ES-I3 (cell line): ENCODE results near the gene MMS19.

ENCODE experiments used
- H3K36me3 ChIP-seq: 2 replicates; pipeline ENCODE4 v1.6.1; 2013; ENCODE audit warnings: mild to moderate bottlenecking, low read length, control low read depth, moderate library complexity; ENCODE audit not compliant: insufficient read depth
- H3K4me1 ChIP-seq: 2 replicates; pipeline ENCODE4 v1.6.1; 2013; ENCODE audit warnings: mild to moderate bottlenecking, control low read depth, low read length; ENCODE audit not compliant: insufficient read depth
- H3K9ac ChIP-seq: 2 replicates; pipeline ENCODE4 v1.6.1; 2013; ENCODE audit warnings: low read depth, mild to moderate bottlenecking, low read length, moderate library complexity
- H3K9me3 ChIP-seq: 2 replicates; pipeline ENCODE4 v1.6.1; 2013; ENCODE audit warnings: mild to moderate bottlenecking, low read length, moderate library complexity; ENCODE audit not compliant: control insufficient read depth, insufficient read depth

The MMS19 gene

DNA sequence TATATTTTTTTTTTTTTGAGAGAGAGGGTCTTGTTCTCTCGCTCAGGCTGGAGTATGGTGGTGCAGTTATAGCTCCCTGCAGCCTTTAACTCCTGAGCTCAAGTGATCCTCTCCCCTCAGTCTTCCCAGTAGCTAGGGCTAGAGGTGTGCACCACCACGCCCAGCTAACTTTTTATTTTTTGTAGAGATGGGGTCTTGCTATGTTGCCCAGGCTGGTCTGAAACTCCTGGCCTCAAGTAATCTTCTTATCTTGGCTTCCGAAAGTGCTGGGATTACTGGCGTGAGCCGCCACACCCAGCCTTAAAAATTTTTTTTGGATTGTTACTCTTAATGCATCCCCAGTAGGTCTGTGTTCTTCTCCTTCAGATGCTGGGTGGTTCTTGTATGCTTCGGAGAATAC lies 4.7 kb upstream of the MMS19 start:
- no peak overlapping the region for H3K9ac ChIP-seq
- no peaks in the 10 kb centered on the region for H3K9me3 ChIP-seq
- peaks cover 3% of the 10 kb centered on the region for H3K4me1 ChIP-seq
- no peaks in the 10 kb centered on the region for H3K36me3 ChIP-seq

DNA sequence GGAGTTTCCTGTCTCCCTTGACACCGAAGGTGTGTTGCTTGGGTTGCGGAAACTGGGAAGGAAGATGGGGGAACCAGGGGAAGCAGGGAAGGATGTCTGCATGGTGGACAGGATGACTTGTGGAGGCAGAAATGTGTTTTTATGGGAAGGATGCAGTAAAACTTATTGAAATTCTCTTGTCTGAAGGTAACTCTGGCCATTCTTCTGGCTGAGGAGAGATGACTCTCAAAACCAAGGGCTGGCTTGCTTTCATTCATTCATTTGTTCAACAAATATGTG lies 2.0 kb upstream of the MMS19 start:
- Histone ChIP-seq H3K4me1 (0 out of 2 replicates have a peak, but pooled peaks cover 7% of the 10 kb centered on the region), H3K9ac (peak overlapping the region; percentile 98; the same call in 1 of the 2 replicates), H3K9me3 (no peaks in the 10 kb centered on the region), H3K36me3 (no peaks in the 10 kb centered on the region)

DNA sequence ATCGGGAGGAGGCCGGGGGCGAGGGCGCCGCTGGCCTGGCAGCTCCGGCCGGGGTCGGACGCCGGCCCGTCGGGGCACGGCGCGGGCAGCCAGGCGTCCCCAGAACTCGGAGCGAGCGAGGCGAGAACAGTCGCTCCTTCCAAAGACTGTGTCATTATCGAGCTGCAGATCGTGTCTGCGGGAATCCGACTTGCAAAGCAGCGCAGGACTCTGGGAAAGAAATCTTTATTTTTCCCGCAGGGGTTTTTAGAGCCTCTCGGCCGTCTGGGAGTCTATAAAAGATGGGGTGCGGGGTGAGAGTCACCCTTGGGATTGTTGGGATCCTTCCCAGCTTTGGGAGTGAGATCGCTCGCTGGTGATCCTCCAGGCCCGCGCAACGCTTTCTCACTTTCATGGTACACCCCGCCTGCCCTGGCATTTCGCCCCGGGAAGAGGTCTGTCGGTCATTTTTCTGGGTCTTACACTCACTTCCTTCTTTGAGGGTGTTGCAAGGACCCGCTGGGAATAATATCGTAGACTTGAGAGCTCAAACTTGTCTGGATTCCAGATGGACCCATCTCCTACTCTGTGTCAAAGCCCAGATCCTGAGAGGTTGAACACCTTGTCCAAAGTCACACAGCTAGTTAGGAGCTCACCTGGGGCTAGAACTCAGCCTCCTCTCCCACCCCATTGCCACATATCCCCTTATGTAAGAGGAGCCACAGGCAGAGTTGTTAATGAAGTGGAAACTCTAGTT lies 1.5 kb upstream of the MMS19 start:
- peaks cover 12% of the 10 kb centered on the region; the same call in 1 of the 2 replicates for H3K4me1 ChIP-seq
- H3K36me3 ChIP-seq, result no peaks in the 10 kb centered on the region
- peak overlapping the region; percentile 98 for H3K9ac ChIP-seq
- no peaks in the 10 kb centered on the region for H3K9me3 ChIP-seq

DNA sequence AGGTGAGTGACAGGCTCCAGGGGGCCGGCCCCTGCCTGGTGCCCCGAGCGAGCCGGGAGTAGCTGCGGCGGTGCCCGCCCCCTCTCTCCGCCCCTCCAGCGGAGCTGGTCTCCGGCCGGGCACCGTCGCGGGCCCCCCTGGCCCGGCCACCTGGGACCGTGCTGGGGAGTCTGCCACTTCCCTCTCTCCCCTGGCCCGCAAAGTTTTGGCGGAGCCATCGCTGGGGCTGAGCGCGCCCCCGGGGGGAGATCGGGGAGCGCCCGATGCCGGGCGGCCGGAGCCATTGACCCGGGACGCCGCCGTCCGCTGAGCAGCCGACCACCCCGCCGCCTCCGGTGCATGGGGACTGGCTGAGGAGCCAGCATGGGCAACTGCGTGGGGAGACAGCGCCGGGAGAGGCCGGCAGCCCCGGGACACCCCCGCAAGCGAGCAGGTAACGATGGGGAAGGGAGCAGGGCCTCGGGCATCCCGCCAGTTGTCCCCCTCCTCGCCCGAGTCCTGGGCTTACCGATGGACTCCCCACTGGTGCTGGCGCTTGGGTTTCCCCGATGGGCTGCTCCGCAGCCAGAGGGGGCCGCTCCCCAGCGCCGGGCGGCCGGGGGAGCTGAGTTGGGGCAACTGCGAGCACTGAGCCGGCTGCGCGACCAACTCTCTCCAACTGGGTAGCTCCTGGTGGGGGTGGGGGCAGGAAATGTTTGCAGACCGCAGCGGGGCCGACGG lies 779 bp upstream of the MMS19 start, which contains the start of gene UBTD1:
UBTD1 (plus strand) TSS at position 84 of the 720 bp plus-strand sequence; CDS start at position 364, 280 bp downstream.
- Histone ChIP-seq H3K4me1 (peaks cover 19% of the 10 kb centered on the region; the same call in 1 of the 2 replicates), H3K9me3 (no peaks in the 10 kb centered on the region), H3K36me3 (no peaks in the 10 kb centered on the region; the same call in 1 of the 2 replicates), H3K9ac (peak within 1 kb of the TSS; percentile 98)

DNA sequence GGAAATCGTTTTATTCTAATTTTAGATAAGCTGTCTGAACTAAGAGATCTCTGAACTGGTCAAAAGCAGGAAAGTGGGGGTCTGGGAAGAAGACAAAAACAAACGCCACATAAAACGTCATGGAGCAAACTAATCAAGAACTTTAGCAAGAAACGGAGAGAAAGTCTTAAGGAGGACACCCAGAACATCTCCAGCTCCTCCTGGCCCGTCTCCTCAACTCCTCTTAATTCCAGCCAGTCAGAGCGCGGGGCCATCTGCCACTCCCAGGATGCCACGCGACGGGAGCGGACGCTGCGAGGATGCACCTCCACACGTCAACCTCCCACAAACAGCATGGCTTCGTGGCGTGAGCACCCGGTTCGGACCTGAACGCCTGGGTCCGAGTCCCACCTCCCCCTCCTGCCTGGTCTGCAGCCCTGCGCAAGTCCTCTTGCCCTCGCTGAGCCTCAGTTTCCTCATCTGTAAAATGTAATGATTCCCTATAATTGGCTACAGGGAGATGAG lies 598 bp downstream of the MMS19 start:
- Histone ChIP-seq H3K9me3 (no peaks in the 10 kb centered on the region), H3K4me1 (peaks cover 19% of the 10 kb centered on the region; the same call in 1 of the 2 replicates), H3K36me3 (no peaks in the 10 kb centered on the region; the same call in 1 of the 2 replicates), H3K9ac (peak overlapping the region; percentile 98)

DNA sequence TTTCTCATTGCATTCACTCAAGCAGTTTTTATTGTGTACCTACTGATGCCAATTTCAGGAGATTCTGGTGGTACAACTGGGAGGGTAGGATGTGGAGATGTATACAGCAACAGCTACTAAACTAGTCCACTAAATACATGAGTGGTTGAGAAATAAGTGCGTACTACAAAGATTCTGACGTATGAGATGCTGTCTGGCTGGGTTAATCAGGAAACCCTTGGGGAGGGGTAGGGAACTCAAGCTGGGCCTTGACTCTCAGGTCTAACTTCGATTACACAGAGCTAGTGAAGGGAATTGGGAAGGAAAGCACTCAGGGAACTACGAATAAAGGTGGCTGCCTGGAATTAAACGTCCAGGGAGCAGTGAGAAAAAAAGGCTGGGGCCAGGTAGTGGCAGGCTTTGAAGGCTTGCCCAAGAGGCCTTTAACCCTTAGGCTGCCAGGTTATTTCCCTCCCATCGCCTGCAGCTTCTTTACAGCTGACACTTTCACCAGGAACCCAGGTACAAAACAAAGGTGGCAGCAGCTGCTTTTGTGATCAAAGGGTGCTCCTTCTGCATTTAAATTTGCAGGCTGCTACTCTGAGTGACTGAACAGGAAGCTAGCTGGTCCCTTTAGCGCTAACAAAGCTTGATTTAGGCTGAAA lies 3.2 kb downstream of the MMS19 start:
- H3K9me3 ChIP-seq, result no peaks in the 10 kb centered on the region

DNA sequence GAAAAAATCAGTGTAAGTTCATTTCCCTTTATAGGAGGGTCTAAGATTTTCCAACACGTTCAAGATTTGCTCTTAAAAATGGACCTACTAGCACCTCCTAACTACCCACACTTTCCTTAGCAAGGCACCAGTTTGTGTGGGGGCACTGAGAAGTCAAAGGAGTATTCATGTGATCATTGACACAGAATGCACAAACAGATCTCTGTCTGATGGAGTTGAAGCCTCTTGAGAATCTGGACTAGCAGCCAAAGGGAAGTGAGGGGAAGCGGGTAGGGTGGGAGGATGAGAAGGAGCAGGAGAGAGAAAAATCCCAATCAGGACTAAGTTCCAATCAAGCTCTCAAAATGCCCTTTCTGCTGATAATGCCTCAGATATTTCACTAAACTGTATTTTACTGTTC lies 4.1 kb downstream of the MMS19 start:
- Histone ChIP-seq H3K9ac (no peak overlapping the region), H3K4me1 (peaks cover 28% of the 10 kb centered on the region; the same call in 1 of the 2 replicates), H3K9me3 (no peaks in the 10 kb centered on the region), H3K36me3 (no peaks in the 10 kb centered on the region; the same call in 1 of the 2 replicates)

More for the DNA sequence above, 3.2 kb downstream of the MMS19 start:
- peak overlapping the region; percentile 13; the same call in 1 of the 2 replicates for H3K9ac ChIP-seq
- H3K36me3 ChIP-seq, result no peaks in the 10 kb centered on the region; the same call in 1 of the 2 replicates
- H3K4me1 ChIP-seq, result peaks cover 28% of the 10 kb centered on the region; the same call in 1 of the 2 replicates

DNA sequence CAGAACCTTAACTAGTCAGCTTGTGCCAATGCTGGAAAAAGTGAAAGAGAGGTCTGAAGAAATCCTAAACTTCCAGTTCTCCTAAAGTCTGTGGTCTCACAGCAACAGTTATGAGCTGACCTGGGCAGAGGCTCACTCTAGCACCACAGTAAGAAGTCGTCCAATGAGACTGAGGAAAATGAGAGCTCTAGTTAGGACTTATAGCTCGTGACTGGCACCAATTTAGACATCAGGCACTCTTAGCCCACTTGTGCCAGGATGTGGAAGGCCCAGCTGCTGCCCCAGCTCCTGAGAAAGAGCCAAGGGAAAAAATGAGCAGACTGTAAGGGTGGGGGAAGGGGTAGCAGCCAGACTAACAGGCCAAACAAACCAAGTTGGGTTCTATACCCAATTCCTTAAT lies 7.6 kb downstream of the MMS19 start:
- H3K9me3 ChIP-seq, result no peaks in the 10 kb centered on the region
- H3K36me3 ChIP-seq, result no peaks in the 10 kb centered on the region; the same call in 1 of the 2 replicates
- H3K4me1 ChIP-seq, result peaks cover 23% of the 10 kb centered on the region; the same call in 1 of the 2 replicates
- no peak overlapping the region for H3K9ac ChIP-seq

DNA sequence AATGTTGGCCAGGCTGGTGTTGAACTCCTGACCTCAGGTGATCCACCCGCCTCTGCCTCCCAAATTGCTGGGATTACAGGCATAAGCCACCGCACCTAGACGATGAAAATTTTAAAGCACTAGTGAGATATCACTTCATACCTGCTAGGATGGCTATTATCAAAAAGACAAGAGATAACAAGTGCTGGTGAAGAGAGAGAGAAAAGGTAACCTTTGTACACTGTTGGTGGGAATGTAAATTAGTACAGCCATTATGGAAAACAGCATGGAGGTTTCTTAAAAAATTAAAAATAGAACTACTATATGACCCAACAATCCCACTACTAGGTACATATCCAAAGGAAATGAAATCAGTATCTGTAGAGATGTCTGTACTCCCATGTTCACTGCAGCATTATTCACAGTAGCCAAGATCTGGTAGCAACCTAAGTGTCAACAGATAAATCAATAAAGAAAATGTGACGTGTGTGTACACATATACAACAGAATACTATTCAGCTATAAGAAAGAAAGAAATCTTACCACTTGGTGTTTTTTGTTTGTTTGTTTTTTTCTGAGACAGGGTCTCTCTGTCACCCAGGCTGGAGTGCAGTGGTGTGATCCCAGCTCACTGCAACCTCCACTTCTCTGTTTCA lies 12.5 kb downstream of the MMS19 start:
- H3K36me3 ChIP-seq, result peaks cover 4% of the 10 kb centered on the region; the same call in 1 of the 2 replicates
- H3K9ac ChIP-seq, result no peak overlapping the region
- H3K9me3 ChIP-seq, result no peaks in the 10 kb centered on the region
- peaks cover 8% of the 10 kb centered on the region for H3K4me1 ChIP-seq

DNA sequence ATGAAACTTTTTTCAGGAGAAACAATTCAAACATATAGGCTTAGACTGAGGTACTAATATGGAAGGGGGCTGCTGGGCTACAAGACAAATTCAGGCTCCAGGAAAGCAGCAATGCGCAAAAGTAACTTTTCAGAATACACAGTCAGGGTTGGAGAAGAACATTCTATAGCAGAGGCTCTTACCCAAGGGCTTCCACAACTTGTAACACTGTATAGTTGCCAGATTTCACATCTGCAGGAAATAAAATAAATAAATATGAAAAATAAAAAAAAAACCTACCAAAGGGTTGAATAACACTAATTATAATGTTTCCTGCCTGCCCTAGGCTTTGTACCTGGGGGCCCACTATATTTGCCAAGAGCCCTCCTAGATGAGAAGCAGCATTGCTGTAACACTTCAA lies 14.3 kb downstream of the MMS19 start:
- Histone ChIP-seq H3K36me3 (peaks cover 9% of the 10 kb centered on the region; the same call in 1 of the 2 replicates), H3K9ac (no peak overlapping the region), H3K4me1 (peaks cover 19% of the 10 kb centered on the region), H3K9me3 (no peaks in the 10 kb centered on the region)

DNA sequence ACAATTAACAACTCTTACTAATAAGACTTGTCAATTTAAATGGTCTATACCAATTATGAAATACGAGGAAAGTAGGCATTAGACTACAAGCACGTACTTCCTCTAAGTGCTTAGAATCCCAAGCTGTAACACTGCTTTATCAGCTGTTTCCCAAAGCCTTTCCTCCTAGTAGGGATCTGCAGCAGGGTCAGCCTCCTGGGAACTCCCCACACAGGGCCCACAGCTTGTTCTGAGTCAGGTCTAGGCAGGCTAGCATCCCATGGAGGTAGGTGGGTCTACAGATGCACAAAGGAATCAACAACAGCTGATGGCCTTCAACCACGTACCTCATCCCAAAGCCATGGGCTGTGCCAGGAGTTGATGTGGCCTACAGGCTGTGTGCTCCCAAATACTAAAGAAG lies 14.7 kb downstream of the MMS19 start:
- no peak overlapping the region for H3K9ac ChIP-seq
- peaks cover 9% of the 10 kb centered on the region; the same call in 1 of the 2 replicates for H3K36me3 ChIP-seq
- H3K9me3 ChIP-seq, result no peaks in the 10 kb centered on the region
- peaks cover 19% of the 10 kb centered on the region for H3K4me1 ChIP-seq

DNA sequence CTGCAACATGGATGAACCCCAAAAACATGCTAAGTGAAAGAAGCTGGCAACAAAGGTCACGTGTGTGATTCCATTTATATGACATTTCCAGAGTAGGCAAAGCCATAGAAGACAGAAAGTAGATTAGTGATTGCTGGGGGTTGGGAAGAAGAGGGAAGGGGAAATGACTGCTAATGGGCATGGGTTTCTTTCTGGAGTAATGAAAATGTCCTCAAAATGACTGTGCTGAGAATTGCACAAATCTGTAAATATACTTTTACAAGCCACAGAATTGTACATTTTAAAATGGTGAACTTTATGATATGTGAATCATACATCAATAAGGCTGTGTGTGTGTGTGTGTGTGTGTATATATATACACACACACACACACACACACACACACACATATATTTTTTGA lies 15.8 kb downstream of the MMS19 start:
- Histone ChIP-seq H3K36me3 (peaks cover 10% of the 10 kb centered on the region), H3K4me1 (peaks cover 19% of the 10 kb centered on the region), H3K9ac (no peak overlapping the region), H3K9me3 (no peaks in the 10 kb centered on the region)

DNA sequence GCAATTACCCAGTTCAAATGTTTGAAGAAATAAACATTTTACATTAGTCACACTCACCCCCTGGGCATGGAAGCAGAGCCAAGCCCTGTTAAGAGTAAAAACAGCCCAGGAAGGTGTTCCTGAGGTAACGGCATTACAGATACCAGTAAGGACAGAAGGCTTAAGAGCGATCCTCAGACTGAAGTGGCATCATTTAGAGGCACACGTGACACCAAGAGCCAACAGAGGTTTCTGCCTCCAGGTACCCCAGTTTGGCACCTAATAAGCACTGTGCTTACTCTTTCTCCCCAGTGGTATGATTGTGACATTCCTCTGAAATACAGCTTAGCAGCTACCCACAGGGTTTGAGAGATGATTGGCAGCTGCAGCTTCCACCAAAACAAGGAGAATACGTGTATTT lies 17.2 kb downstream of the MMS19 start:
- H3K4me1 ChIP-seq, result peaks cover 19% of the 10 kb centered on the region
- peaks cover 23% of the 10 kb centered on the region for H3K36me3 ChIP-seq
- no peaks in the 10 kb centered on the region for H3K9me3 ChIP-seq
- H3K9ac ChIP-seq, result no peak overlapping the region

DNA sequence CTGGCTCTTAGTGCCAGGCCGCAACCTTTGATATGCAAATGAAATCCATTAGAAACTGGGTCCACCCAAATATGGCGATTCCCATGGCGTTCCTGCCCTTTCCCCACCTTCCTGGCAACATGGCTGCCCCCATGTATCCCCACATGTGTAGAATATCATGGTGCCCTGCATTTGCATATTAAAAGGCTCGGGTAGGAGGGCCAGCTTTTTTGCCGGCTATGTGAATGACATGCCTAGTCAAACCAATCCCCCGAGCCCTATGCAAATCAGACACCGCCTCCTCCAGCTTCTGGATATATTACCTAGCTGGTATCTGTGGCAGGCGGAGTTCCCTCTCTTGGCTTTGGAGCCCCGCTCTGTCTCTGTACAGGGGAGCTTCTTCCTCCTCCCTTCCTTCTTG lies 18.3 kb downstream of the MMS19 start:
- Histone ChIP-seq H3K4me1 (peaks cover 19% of the 10 kb centered on the region), H3K9me3 (no peaks in the 10 kb centered on the region), H3K9ac (no peak overlapping the region), H3K36me3 (peaks cover 28% of the 10 kb centered on the region)
